ENCODE data around the gene COL12A1. TPM values are rescaled to one million over a fixed set of nuclear protein-coding genes. Genes with fewer than 3 reads are reported as not detected.

COL12A1 gene
- total and polyA plus RNA-seq, 9 of the 15 experiments (the other 6 are each of a cell fraction or from before 2014, with no cell fraction given): 0.11 TPM; not detected in 8

DNA sequence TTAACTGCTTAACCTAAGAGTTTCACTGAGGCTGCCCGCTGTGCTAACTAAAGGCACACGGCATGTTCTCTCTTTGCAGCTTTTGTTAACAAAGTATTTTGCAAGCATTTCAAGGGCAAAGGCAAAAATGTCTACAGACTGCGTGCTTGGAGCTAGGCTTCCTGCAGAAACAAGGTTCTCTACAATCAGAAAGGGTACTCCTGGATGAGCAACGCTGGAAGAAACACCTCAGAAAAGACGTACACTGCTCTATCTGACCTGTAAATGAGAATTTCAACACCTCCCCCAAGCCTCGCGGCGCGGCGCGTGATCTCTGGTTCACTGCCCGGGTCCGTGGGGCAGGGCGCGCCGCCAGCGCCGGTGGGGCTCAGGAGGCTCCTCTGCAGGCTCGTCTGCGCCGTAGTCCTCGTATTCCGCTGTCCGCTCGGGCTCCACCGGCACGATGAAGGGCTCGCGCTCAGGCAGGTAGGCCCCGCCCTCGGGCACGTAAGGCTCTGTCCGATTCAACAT, 120.9 kb downstream of the COL12A1 start (continued):
- TF ChIP-seq, protein P1, sequence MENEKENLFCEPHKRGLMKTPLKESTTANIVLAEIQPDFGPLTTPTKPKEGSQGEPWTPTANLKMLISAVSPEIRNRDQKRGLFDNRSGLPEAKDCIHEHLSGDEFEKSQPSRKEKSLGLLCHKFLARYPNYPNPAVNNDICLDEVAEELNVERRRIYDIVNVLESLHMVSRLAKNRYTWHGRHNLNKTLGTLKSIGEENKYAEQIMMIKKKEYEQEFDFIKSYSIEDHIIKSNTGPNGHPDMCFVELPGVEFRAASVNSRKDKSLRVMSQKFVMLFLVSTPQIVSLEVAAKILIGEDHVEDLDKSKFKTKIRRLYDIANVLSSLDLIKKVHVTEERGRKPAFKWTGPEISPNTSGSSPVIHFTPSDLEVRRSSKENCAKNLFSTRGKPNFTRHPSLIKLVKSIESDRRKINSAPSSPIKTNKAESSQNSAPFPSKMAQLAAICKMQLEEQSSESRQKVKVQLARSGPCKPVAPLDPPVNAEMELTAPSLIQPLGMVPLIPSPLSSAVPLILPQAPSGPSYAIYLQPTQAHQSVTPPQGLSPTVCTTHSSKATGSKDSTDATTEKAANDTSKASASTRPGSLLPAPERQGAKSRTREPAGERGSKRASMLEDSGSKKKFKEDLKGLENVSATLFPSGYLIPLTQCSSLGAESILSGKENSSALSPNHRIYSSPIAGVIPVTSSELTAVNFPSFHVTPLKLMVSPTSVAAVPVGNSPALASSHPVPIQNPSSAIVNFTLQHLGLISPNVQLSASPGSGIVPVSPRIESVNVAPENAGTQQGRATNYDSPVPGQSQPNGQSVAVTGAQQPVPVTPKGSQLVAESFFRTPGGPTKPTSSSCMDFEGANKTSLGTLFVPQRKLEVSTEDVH (IDR thresholded peaks at IDR 0.05; ENCODE audit: low read depth, partially characterized antibody): no peak
- no peak for TF ChIP-seq ZFPM2 (CRISPR knock-in tag; IDR thresholded peaks at IDR 0.05)
- no peak for TF ChIP-seq HEY1 (CRISPR knock-in tag; IDR thresholded peaks at IDR 0.05; ENCODE audit: borderline replicate concordance)

DNA sequence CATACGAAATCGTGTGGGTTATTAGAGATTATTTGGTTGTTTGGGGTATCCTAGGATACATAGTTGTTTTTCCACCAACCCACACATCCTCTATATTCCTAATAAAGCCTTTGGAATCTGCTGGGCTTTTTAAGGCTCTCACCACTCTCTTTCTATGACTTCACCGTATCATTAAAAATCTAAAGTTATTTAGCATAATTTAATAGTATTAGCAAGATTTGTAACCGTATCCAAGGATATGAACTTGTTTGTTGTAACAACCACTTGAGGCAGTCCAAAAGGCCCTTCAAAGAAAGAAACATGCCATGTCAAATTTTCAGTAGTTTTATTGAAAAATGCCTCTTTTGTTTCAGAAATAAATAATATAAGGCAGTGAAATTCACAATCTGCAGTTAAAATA, 121.8 kb downstream of the COL12A1 start:
- ATAC-seq (no peak), DNase-seq (ENCODE audit: extremely low read depth in 1 of 4, low spot score in 3 of 4) (no peak), FAIRE-seq (no peak)
- no peaks in the 10 kb centered on the region for H3K36me3 ChIP-seq (ENCODE audit: control insufficient read depth, insufficient read depth, low read length)
- no peaks in the 10 kb centered on the region for H3K9me1 ChIP-seq (ENCODE audit: control insufficient read depth, insufficient read depth, low read length)
- no peak overlapping the region for H3K27ac ChIP-seq (ENCODE audit: extremely low read depth, low read depth, low read length)
- H3K4me1 ChIP-seq (replicated peaks in 1 of 2; ENCODE audit: control insufficient read depth in 2 of 2, insufficient read depth in 2 of 2, low read length in 2 of 2): peaks cover 0 to 3% of the 10 kb centered on the region in 2 experiments; a peak in 1 of 5 replicates
- no peaks in the 10 kb centered on the region for H3K79me2 ChIP-seq (ENCODE audit: control insufficient read depth, insufficient read depth, low read length)
- H2AFZ ChIP-seq (ENCODE audit: low read depth, low read length): no peak overlapping the region
- H3K4me2 ChIP-seq (ENCODE audit: insufficient read depth, low read length): no peak overlapping the region
- POLR2A ChIA-PET: no interaction called here
- H4K20me1 ChIP-seq (replicated peaks; ENCODE audit: control insufficient read depth, insufficient read depth, low read length): no peaks in the 10 kb centered on the region
- in situ Hi-C loops (cut with MboI): no loop called here
- H3K9me3 ChIP-seq (replicated peaks; ENCODE audit: control insufficient read depth, insufficient read depth, low read depth, low read length): no peaks in the 10 kb centered on the region
- H3K4me3 ChIP-seq: no peak overlapping the region
- H3K9ac ChIP-seq (ENCODE audit: insufficient read depth in 1 of 2, low read depth in 2 of 2, low read length in 2 of 2): no peak overlapping the region
- BruUV-seq (replicated peaks): no TSS peak
- intact Hi-C loops (cut with micrococcal nuclease): no loop called here
- CTCF ChIA-PET (ENCODE audit: low intra/inter-chr PET ratio): interaction anchor here (0.6 kb wide), 1 partner anchor 1359 kb away, joined by 3 read pairs; no protein-coding TSS in a partner anchor
- no peaks in the 10 kb centered on the region; a peak in 1 of 5 replicates for H3K27me3 ChIP-seq (ENCODE audit: control insufficient read depth in 2 of 2, insufficient read depth in 2 of 2, low read length in 2 of 2)
- 0% methylated on average over 4 of the region's 4 CpGs for WGBS (ENCODE audit: insufficient coverage, low coverage, missing lambda C conversion rate)
- TF ChIP-seq RBM22 (IDR thresholded peaks at IDR 0.05; ENCODE audit: low read depth, low read length, poor library complexity, severe bottlenecking) (no peak), HMG20A (CRISPR knock-in tag; conservative IDR thresholded peaks at IDR 0.05) (no peak), ZNF384 (IDR thresholded peaks at IDR 0.05; ENCODE audit: low read depth, low read length) (no peak), POLR2B (IDR thresholded peaks at IDR 0.05; ENCODE audit: low read depth, partially characterized antibody) (no peak), ZFPM2 (CRISPR knock-in tag; IDR thresholded peaks at IDR 0.05) (no peak), ARHGAP35 (IDR thresholded peaks at IDR 0.05; ENCODE audit: partially characterized antibody) (no peak), SAFB (IDR thresholded peaks at IDR 0.05; ENCODE audit: borderline replicate concordance, low read depth, low read length) (no peak), CBX2 (IDR thresholded peaks at IDR 0.05; ENCODE audit: insufficient read depth, low read length, poor library complexity, severe bottlenecking) (no peak), POLR2G (IDR thresholded peaks at IDR 0.05; ENCODE audit: low read depth, low read length) (no peak), SMARCB1 (IDR thresholded peaks at IDR 0.05; ENCODE audit: insufficient read length, low read depth) (no peak), CREM (IDR thresholded peaks at IDR 0.05; ENCODE audit: low read depth) (no peak), JUN (IDR thresholded peaks at IDR 0.05; ENCODE audit: borderline replicate concordance, low read depth, low read length) (no peak), JUN (CRISPR knock-in tag; IDR thresholded peaks at IDR 0.05; ENCODE audit: borderline replicate concordance) (no peak)
- TF ChIP-seq, protein P2, sequence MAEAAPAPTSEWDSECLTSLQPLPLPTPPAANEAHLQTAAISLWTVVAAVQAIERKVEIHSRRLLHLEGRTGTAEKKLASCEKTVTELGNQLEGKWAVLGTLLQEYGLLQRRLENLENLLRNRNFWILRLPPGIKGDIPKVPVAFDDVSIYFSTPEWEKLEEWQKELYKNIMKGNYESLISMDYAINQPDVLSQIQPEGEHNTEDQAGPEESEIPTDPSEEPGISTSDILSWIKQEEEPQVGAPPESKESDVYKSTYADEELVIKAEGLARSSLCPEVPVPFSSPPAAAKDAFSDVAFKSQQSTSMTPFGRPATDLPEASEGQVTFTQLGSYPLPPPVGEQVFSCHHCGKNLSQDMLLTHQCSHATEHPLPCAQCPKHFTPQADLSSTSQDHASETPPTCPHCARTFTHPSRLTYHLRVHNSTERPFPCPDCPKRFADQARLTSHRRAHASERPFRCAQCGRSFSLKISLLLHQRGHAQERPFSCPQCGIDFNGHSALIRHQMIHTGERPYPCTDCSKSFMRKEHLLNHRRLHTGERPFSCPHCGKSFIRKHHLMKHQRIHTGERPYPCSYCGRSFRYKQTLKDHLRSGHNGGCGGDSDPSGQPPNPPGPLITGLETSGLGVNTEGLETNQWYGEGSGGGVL (CRISPR knock-in tag; IDR thresholded peaks at IDR 0.05): no peak

All from K562 (cell line).